HG02943 (cell line): ENCODE measurements around the gene ARHGEF12.

Experiments used
- ATAC-seq: cut with Tn5 transposase; IDR thresholded peaks from one replicate; pipeline ENCODE4 v1.9.1; 2021; ENCODE audit warnings: mild to moderate bottlenecking, low read depth, moderate library complexity; ENCODE audit not compliant: unreplicated experiment

Gene ARHGEF12

GRCh38 chr11:120512739-120513435 is 176.7 kb downstream of the ARHGEF12 start:
- no peak for ATAC-seq

GRCh38 chr11:120513436-120514315 is 177.5 kb downstream of the ARHGEF12 start:
- ATAC-seq, result no peak

GRCh38 chr11:120514541-120515121 is 178.4 kb downstream of the ARHGEF12 start:
- ATAC-seq, result no peak

DNA sequence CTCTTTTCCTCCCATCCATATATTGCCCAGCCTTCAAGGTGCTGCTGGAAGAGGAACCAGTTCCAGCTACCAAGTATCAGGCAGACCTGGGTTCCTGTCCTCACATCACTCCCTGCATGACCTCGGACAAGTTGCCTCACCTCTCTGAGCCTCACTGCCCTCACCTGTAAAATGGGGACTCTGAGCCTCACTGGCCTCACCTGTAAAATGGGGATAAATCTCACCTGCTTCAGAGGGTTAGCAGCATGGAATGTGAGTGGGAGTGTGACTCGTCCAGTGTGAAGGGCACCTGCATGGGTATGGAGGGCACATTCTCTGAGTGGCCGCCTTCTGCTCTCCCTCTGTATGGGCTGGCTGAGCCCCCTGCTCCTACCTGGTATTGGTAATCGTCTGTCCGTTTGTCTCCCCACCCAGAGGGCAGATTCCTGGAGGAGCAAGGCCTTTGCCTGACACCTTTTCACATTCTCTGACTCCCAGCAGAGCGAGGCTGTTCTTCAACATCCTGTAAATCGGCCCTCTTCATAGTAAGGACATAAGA is 179.0 kb downstream of the ARHGEF12 start:
- ATAC-seq, result no peak

GRCh38 chr11:120516461-120517389 is 180.5 kb downstream of the ARHGEF12 start:
- no peak for ATAC-seq

DNA sequence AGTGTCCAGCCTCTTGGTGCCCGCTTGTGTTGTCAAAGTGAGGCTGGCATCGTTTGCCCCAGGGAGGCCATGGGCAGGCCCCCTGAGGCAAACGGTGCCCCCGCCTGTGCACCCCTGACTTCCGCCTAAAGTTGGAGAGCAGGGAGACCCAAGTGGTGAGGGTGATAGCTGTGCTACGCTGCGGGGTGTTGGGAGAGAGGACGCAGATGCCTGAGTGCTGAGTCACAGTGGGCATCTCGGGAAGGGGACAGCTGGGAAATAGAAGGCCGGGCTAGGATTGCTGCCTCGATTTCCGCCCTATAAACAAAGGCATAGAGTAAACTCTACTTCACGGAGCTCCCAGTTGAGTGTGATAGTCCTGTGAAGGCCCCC is 181.2 kb downstream of the ARHGEF12 start:
- no peak for ATAC-seq

DNA sequence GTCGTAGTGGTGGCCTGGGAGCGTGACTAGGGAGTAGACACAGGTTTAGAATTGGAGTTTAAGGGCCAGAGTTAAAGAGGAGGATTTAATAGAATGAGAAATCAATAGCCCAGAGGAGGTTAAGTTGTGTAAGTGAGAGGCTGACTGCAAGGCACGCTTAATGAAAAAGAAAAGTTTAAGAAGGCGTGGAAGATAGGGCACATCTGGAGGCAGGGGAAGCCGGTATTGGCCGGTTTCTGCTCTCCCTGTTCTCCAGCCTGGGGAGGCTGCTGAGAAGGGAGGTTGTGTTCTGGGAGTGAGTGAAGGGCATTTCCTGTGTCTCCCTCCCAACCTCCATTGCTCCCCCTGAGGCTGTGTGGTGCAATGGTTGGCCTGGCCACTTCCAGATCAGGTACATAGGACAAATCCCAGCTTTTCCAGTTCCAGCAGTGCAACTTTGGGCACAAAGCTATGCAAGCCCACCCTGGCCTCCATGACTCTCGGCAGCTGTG is 181.6 kb downstream of the ARHGEF12 start:
- no peak for ATAC-seq

- ATAC-seq, result no peak
These were observed 182.1 kb downstream of the ARHGEF12 start for GRCh38 chr11:120518356-120518755.

DNA sequence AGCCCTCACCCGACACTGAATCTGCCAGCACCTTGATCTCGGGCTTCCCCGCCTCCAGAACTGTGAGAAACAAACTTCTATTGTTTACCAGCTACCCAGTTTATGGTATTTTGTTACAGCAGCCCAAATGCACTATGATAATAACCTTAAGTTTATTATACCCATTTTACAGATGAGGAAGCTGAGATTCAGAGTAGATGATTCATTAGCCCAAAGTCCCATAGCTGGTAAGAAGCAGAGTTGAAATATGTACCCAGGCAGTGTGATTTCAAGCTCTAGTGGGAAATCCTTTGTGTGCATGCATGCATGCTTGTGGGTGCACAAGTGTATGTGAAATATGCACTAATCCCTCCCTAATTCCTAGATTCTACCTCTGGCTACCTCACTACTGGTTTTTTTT is 183.3 kb downstream of the ARHGEF12 start:
- ATAC-seq, result no peak

DNA sequence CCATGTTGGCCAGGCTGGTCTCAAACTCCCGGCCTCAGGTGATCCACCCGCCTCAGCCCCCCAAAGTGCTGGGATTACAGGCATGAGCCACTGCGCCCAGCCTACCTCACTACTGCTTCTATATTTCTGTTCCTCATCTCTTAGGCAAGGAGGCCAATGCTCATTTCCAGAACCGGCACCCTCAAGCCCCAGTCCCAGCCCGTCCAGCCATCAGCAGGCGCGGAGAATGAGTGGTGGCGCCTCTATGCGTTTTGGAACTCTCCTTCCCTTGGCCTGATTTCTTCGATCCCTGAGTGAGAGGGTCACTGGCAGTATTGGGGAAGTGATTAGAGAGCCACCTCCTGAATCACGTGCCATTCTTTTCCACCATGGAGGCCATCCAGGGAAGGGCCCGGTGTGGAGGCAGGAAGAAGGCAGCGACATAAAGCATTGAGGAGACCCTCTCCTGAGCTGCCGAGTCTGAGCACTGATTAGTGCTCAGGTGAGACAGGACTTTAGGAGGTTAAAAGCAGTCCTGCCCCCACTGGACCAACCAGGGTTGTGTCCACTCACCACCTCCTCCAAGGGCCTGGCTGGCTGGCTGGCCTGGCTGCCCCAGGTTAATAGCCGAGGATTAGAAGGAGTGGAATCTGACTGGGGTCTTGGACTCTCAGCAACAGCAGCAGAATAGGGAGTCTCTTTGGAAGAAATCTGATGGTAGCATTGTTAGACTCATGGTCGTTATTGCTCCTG is 184.0 kb downstream of the ARHGEF12 start:
- no peak for ATAC-seq

GRCh38 chr11:120521176-120521575 is 185.0 kb downstream of the ARHGEF12 start:
- ATAC-seq, result no peak

DNA sequence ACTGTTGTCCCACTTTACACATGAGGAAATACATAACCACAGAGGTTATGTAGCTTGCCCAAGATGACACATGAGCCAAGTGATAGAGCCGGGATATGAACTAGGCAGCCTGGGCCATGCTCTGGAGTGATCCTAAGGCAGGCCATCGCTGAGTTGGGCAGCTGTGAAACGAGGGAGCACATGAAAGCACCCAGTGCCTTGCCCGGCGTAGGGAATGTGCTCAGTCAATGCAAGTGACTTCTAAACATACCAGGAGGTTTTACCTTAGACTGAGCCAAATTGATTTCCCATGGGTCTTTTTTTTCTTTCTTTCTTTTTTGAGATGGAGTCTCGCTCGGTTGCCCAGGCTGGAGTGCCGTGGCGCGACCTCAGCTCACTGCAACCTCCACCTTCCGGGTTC is 185.8 kb downstream of the ARHGEF12 start:
- no peak for ATAC-seq

DNA sequence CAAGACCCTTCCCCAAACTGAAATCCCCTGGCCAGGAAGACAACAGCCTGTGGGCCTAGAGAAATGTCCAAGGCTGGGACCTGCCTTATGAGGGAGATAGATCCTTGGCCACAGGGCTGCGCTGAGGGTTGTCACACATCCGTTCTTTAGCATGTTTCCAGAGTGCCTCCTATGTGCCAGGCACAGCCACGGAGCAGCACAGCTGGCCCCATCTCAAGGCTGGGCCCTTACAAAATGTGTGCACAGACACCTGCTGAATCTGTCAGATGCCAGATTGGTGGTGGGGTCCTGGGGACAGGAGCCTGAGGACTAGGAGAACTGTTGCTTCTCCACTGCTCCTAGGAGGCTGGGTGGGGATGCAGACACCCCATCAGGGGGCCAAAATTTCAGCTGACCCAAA is 186.5 kb downstream of the ARHGEF12 start:
- ATAC-seq, result no peak

DNA sequence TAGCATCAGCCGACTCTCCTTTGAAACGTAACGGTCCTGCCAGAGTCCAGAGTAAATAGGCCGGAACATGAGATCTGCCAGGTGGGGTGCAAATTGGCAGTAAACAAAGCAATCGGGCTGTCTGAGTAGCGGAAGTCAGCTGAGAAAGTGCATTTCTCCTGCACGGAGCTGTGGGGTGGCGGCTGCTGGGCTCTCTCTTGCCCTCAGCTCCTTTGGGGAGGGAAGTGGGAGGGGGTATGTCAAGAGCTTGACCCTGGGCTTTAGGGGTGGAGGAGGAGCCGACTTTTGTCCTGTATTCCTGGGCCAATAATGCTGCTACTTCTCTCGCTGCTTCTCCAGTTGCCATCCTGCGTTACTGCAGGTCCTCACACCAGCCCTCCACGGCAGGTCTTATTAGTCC is 187.0 kb downstream of the ARHGEF12 start:
- no peak for ATAC-seq

DNA sequence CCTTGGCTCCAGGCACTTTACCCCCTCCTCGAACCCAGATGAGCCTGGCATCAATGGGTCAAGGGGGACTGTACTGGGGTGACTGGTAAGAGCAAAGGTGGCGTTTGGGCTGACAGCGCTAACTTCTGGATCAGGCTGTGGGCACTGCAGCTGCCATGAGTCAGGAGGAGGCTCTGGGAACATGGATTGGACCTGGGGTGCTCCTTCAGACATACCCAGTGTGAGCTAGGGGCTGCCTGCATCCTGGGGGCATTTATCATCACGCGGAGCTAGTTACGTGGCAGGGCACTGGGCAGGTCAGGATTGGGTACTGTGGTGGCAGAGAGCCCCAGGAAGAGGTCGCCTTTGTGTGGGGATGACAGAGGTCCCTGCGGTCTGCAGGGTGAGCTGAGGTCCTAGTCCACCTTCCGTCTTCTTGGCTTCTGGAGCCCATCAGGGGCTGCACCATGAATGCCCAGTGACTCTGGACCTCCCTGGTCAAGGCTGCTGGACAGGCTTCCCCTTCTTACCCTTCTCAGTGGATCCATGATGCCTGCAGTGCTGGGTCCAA is 188.4 kb downstream of the ARHGEF12 start:
- no peak for ATAC-seq

DNA sequence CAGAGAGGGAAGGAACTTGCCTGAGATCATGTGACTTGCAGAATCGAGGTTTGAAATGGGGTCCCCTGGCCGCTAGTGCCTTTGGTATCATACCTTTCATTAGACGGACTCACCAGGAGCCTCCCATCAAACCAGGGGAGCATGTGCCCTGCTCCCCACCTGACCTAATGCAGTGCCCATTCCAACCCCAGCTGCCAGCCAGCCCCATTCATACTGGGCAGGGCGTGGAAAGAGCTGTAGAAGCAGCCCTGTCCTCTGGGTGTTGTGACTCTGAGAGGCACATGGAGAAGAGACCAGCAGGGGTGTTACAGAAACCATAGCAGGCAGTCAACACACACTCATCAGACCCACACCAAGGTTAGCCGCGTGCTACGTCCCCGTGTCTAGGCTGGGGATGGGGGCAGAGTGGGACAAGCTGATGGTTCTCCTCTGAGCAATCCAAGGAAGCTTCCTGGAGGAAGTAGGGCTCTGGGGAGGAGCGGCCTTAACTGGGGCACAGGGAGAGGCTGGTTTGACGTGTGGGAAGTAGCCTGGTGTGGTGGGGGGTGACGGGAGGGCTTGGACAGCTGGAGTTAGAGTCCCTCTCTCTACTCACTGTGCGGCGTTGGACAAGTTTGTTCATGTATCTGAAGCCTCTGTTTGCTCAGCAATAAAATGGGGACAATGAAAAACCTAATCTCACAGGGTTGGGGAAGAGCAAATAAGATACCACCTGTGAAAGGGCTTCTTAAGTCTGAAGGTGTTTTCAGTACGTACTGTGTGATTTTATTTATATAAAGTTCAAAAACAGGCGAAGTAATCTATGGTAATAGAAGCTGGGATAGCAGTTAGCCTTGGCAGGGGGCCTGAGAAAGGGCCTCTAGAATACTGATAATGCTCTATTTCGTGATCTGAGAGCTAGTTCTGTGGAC is 189.3 kb downstream of the ARHGEF12 start:
- no peak for ATAC-seq

DNA sequence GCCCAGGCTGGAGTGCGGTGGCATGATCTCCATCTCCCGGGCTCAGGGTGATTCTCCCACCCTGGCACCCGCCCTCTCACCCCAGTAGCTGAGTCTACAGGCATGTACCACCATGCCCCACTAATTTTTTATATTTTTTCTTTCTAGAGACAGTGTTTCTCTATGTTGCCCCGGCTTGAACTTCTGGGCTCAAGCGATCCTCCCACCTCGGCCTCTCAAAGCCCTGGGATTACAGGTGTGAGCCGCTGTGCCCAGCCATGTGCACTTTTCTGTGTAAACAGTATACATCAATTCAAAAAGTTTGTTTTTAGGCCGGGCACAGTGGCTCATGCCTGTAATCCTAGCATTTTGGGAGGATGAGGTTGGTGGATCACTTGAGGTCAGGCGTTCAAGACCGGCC is 190.0 kb downstream of the ARHGEF12 start:
- no peak for ATAC-seq

- ATAC-seq, result no peak
These were observed 191.0 kb downstream of the ARHGEF12 start for GRCh38 chr11:120527111-120527761.
